ENCODE measurements around the gene SCN4A.
"Not testable (repeated sequence)": the region's sequence is repeated elsewhere in the genome, so short reads cannot be mapped to it uniquely, and the experiment has no call there.

GRCh38 chr17:63898899-63899798 is 73.6 kb downstream of the SCN4A start:
- not testable (repeated sequence) for TF ChIP-seq CTCF (conservative IDR thresholded peaks at IDR 0.05); EZH2 (IDR thresholded peaks at IDR 0.05; ENCODE audit: low read depth)

All from PC-9 (cell line).